GM21576 (cell line): ENCODE data around the gene SLC9A8.
"Not testable (repeated sequence)": the region's sequence is repeated elsewhere in the genome, so short reads cannot be mapped to it uniquely, and the experiment has no call there.

Experiments
- ATAC-seq: cut with Tn5 transposase; IDR thresholded peaks from one replicate; pipeline ENCODE4 v1.9.1; 2021; ENCODE audit warnings: mild to moderate bottlenecking, moderate library complexity; ENCODE audit not compliant: unreplicated experiment

The SLC9A8 gene

DNA sequence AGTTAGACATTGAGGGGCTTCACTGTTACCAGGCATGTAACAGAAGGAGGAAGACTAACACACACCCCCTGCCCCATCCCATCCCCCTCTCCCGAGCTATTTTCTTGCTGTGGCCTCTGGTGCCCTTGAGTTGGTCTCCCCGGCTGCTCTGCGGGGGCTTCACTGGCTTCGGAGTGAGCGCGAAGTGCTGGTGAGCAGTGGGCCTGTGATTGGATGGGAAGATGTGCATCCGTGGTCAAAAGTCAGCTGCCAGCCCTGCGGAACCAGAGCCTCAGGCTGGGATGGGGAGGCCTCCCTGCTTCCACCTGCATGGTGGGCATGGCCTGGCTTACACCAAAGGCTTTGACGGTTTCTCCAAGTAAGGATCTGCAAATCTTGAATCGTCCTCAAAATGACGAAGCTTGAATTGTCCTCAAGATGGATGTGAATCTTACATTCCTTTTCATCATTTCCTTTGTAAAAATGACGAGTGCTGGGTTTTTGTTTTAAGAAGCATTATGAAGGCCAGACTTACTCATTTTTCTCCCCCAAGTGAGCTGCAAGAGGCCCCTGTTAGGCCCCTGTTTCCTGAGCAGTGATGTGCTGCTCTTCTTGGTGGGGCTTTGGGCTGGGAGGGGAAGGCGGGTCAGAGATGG lies 79.0 kb downstream of the SLC9A8 start:
- ATAC-seq, result no peak

DNA sequence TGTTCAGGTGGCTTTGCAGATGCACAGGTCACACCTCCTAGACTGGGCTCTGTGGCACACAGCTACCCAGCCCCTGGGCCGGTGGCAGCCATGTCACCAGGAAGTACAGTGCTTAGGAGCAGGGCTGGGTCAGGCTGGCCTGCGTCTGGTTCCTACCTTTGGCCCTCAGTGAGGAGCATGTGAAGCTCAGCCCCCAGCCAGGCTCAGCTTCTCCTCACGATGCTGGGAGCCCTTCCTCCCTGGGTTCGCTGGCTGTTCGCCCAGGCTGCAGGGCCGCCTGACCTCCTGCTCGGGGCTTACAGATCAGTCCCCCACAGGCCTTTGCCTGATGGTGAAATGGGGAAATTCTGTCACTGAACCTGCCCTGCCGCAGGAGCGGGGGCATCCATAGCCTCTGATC lies 79.6 kb downstream of the SLC9A8 start:
- ATAC-seq, result no peak

DNA sequence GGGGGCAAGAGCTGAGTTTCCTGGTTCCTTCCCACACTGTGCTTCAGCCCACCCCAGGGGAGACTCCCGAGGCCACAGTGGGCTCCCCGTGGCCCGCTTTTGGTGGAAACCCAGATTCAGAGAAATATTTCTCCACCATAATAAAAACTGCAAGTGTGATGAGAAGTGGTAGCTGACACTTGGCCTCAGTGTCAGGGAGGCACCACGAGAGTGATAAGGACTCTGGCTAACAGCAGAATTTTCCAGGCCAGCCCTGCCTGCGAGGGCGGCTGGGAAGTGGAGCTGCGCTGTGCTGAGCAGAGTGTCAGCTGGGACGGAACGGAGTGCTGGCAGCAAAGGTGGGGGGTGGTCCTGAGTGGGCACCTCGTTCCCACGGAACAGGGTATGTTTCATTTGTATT lies 80.2 kb downstream of the SLC9A8 start:
- no peak for ATAC-seq

DNA sequence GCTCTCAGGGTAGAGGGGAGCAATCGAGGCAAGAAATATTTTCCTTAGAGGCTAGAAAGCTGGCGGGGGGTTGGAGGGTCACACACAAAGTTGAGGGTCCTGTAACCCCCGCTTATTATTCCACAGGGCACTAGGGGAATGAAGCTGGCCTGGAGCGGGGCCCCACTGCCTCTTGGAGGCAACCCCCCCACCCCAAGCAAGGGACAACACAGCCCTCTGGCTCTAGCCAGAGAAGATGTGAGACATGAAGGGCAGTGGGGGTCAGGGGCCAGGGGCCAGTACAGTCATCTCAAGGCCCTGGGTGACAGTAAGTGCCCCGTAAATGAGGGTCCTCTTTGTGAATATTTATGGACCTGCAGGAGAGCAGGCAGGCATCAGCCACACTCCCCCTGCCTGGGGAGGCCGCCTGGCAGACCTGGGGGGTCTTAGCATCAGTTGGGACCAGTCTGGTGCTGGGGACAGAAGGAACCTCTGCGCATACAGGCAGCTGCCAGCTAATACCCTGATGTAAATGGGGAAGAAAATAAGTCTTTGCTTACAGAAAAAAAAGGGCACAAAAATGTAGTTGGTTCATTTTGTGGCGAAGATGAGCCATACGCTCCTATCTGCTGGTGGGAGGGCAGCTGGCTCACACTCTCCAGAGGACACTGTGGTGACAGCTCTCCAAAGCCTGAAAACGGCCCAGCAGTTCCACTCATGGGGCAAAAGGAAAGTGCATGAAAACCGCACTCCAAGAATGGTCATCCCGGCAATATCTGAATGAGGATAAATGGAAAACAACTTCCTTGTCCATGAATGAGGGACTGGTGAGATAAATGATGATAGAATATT lies 80.8 kb downstream of the SLC9A8 start:
- no peak for ATAC-seq

DNA sequence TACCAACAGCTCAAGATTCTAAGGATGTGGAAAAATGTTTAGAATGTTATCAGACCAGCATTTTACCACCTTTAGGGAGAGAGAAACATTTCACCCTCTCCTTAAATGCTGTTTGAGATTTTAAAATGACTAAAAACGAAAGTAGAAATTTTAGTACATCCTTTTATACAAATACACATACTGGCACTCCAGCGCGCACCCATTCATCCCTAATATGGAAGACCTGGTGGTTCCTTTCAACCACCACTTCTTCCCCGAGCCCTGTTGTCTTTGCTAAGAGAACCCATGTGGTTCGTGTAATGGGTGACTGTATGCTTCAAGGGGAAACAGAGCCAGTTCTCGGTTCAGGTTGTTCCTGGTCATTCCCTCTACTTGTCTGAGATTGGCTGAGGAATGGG lies 81.4 kb downstream of the SLC9A8 start:
- no peak for ATAC-seq

DNA sequence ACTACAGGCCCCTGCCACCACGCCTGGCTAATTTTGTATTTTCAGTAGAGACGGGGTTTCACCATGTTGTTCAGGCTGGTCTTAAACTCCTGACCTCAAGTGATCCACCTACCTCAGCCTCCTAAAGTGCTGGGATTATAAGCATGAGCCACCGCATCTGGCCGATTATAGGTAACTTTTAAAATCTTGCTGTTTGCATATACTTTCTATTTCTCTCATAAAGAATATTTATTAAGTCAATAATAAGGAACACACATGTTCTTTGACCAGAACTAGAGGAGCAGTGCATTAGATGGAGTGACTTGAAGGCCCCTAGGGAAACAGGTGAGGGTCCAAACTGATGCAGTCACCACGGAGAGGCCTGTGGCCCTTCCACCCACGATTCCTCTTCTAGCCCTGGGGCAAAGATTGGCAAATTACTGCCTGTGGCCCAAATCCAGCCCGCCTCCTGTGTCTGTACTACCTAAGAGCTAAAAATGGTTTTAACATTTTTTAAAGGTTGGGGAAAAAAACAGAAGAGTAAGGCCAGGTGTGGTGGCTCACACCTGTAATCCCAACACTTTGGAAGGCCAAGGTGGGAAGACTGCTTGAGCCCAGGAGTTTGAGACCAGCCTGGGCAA lies 83.0 kb downstream of the SLC9A8 start:
- ATAC-seq, result not testable (repeated sequence)

DNA sequence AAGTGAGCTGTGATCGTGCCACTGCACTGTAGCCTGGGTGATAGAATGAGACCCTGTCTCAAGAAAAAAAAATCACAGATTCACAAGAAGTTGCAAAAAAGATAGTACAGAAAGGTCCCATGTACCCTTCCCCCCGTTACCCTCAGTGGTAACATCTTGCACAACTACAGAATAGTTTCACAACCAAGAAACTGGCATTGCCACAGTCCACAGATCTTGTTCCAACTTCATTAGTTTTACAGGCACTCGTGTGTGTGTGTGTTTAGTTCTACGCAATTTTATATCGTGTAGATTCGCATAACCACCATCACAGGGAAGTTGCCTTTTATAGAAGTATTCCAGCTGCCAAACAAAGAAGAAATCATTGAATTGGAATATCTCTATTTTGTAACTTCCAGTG lies 83.6 kb downstream of the SLC9A8 start:
- ATAC-seq, result no peak

DNA sequence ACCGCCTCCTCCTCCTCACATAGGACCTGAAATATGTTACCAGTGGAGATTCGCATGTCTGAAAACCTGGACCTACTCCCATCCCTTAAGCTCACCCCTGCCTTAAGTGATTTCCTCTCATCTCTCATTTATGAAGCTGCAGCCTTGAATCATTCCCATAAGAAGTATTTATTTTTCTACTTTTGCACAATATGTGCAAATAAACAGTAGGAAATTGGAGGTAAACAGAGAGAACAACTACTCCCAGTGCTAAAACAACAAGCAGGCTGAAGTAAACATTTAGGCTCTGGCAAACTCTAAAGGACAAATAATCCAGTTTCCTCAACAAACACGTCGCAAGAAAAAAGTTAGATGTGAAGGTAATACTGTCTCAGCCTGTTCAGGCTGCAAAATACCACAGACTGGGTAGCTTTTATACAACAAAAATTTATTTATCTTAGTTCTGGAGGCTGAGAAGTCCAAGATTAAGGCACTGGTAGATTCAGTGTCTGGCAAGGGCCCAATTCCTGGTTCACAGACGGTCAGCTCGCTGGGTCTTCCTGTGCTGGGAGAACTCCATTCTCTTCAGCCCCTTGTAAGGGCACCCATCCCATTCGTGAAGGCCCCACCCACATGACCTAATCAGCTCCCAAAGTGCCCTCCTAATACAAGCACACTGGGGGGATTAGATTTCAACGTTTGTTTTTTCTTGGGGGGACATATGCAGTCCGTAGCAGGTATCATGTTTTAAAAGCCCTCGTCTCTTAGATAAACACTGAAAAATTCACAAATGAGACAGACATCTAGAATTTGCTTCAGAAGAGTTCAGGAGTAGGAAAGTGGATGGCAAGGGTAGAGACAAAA lies 87.1 kb downstream of the SLC9A8 start:
- no peak for ATAC-seq

DNA sequence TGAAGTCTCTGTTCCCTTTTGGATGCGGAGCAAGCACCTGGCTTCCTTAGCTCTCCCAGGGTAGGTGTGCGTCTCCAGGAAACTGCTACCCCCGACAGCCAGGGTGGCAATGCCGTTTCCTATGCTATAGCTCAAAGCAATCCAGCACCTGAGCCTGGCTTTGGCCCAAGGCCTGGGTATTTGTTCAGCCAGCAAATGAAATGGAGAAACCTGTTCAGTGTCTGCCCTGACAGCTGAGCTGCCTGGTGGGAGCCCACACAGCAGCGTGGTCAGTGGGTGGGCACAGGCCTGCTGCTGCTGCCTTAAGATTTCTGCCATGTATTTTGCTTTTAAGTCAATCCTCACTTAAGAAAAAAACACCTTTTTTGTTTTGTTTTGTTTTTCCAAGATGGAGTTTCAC lies 89.0 kb downstream of the SLC9A8 start:
- no peak for ATAC-seq

DNA sequence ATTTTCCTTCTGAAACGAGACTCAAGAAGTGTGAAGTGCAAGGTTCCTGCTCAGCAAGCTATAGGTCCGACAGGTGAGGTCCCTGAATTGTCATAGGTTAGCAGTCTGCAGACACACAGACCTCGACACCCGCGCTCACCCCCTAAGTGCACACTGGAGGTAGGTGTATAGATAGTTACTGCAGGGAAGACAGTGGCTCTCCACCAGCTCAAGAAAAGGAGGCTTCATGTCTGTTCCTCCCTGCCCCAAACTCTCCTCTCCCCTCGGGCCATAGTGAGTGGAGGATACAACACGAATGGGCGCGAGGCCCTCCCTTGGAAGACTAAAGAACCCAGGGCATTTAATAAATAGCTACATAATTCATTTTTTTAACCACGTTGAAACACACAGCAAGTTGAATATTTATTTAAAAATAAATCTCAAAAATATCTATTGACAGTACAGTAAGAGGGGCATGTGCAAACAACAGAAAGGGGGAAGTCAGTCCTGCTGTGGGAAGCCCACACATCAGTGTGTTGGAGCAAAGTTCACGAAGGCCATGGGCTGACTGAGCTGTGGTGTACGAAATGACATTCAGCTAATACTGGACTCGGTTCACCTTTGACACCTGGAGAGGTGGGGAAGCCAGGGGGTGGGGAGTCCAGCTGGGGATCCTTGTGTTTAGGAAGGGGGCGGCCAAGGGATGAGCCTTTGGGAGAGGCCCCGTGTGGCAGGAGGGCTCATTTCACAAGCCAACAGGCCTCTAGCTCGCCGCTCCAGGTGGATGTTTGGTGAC lies 92.0 kb downstream of the SLC9A8 start:
- no peak for ATAC-seq

DNA sequence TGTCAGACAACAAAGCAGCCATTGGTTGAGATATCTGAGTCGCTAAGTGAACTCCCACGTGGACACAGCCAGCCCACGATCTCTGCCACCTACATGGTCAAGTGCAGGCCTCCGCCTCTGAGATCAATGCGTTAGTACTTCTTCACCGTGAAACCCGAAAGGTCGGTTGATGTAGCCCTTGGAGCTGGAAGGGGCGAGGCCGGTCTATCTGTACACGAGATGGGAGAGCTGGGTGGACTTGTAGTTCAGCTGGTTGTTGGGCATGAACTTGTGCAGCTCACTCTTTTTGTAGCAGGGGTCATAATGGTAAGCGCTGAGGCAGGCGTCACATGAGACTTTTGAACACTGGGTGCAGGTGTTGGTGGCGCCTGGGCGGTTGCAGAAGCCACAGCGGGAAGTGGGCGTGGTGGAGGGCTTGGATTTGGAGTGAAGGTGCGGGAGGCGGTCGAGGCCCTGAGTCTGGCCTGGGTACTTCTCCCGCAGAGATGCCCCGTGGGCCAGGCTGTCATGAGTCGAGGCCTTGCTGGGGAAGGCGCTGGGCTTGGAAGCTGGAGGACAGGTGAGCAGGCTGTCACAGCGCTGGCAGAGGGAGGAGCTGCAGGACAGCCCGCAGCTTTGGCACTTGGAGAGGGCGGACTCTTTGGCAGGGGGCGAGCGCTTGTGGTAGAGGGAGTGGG lies 92.9 kb downstream of the SLC9A8 start:
- ATAC-seq, result no peak

DNA sequence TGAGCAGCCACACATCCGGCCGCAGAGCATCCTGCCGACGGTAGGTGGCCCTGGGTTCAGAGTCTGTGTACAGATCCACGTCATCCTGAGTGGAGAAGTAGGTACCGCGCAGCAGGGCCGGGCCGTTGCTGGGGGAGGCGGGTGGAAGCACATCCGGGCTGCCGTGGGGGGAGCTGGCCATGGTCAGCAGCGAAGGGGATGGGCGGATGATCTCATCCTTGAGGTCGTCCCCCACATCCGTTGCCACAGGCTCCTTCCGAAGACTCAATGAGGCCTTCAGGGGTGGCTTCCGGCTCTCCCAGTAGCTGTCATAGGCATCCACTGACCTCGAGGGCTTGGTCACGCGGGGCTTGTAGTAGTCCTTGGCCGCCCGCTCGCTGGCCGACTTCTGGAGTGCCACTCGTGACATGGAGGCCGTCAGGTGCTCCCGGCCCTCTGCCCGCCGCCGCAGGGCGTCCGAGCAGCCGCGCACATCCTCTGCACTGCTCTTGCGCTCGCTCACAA lies 93.5 kb downstream of the SLC9A8 start:
- ATAC-seq, result no peak

DNA sequence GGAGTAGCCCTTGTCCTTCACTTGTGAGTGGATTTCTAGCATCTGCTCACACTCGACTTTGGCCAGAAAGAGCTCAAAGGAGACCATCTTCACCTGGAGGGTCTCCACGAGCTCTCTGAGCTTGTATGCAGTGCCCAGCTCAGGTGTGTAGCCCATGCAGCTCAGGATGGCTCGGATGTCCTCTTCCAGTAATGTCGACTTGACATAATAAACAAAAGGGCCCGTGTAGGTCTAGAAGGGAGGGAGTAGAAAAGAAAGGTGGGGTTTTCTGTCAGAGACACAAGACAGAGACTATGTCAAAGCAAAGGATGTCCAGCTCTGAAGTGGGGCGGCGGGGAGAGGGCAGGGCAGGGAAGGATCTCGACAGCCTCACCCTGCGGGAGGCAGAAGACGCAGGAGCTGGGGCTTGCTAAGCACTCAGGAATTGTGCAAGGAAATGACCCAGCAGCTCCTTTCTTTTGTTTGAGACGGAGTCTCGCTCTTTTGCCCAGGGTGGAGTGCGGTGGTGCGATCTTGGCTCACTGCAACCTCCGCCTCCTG lies 94.1 kb downstream of the SLC9A8 start:
- ATAC-seq, result no peak

DNA sequence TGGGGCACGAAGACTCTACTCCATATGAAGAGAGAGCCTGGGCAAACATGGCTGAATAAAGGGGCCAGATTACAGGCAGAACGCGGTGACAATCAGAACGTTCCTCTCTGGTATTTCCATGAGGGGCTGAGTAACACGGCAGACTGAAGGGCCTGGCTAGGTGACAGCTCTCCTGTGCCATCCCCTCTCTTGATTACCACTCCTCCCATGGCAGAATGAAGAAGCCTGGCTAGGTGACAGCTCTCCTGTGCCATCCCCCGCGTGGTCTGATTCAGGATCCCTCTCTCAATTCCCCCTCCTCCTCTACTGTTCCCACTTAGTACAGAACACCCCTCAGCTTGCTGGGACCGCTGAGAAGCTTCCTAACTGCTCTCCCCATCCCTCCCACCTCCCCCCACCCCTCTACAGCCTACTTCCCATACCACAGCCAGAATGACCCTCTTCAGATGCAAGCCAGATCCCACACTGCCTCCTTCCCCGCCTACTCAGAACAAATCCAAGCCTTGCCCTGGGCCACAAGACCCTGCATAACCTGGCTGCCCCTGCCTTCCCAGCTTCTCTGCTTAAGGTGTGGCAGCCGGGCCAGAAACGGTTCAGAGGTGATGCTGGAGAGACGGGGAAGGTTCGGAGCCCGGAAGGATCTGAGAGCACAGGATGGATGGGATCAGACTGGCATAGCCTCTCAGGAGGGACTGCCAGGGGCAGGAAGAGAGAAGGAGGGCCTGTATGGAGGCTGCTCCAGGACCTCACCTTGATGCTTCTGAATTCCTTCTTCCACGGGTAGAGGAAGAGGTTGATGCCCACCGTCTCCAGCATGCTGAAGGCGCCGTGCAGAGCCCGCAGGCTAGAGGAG lies 95.0 kb downstream of the SLC9A8 start:
- ATAC-seq, result no peak

DNA sequence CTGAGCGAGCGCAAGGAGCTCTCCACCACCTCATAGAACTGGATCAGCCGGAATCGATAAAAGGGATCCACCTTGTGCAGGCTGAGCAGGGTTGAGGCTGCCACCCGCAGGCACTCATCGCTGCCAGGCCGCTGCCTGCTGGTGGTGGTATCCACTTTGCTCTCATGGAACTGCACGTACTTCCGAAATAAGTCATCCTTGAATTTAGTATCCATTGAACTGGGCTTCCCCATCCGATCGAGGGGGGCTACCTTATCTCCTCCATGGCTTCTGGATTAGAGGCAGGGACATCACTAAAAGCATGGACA lies 95.6 kb downstream of the SLC9A8 start:
- no peak for ATAC-seq

DNA sequence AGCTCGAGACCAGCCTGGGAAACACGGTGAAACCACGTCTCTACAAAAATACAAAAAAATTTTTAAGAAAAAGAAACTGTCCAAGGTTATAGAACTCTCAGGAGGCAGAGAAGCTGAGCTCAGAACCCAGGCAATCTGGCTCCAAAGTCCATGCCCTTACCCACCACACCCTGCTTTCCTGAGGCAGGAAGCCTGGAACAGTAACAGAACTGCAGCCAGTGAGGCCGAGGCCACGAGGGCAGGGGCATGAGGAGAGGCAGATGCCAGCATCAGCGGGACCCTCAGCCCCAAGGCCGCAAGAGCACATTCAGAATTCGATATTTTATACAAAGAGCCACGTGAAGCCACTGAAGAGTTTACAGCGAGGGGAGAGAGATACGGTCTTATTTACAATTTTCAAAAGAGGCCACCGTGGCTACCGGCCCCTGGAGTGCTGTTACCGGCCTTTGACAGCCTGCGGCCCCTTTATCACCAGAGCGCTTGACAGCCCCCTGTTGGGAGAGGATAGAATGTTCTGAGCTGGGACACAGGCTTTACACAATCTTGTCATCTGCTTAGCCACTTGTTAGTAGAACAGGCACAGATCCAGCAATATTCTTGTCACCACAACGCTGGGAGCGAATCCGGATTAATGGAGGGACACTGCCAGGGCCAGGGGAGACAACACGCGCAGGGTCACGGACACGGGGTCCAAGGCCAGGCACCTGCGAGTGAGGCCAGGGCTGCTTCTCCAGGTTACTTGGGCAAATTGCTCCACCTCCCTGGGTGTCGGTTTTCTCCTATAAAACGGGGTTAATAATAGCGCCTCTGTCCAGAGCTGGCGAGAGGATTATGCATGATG lies 97.1 kb downstream of the SLC9A8 start:
- ATAC-seq, result no peak

DNA sequence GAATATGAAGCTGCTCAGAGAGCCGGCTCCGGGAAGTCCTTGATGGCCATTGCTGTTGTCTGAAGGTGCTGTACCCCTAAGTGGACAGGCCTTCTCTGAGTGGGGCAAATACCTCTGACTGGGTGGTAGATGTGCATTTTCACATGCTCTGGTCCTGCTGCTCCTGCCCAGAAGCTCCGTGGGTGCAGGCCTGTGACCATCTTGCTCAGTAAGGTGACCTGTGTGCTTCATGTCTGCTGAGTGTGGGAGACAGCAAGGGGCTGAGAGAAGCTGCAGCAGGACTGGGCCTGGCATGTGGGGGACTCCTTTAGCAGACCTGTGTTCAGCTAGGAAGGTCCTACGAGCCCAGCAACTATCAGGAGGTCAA lies 97.7 kb downstream of the SLC9A8 start:
- no peak for ATAC-seq
